GM12872 (cell line): ENCODE results near the gene SLC66A2.

ENCODE experiments used
- CTCF ChIP-seq: IDR thresholded peaks from 3 replicates; pipeline ENCODE4 v1.5.1; 2011; ENCODE audit warnings: low read depth, mild to moderate bottlenecking, low read length, moderate library complexity; ENCODE audit not compliant: insufficient read depth

Gene SLC66A2

GRCh38 chr18:79912994-79913831, 38.2 kb downstream of the SLC66A2 start:
- no peak for TF ChIP-seq CTCF

GRCh38 chr18:79912409-79912991, 39.0 kb downstream of the SLC66A2 start:
- TF ChIP-seq CTCF: no peak

GRCh38 chr18:79911344-79912270, 39.8 kb downstream of the SLC66A2 start:
- no peak for TF ChIP-seq CTCF

- no peak for TF ChIP-seq CTCF
Measured at GRCh38 chr18:79910563-79911343, 40.7 kb downstream of the SLC66A2 start.

- TF ChIP-seq CTCF: no peak
Measured at GRCh38 chr18:79906706-79907105, 44.7 kb downstream of the SLC66A2 start.

- no peak for TF ChIP-seq CTCF
Measured at GRCh38 chr18:79905993-79906392, 45.5 kb downstream of the SLC66A2 start.

GRCh38 chr18:79905389-79905911, 46.0 kb downstream of the SLC66A2 start:
- TF ChIP-seq CTCF: no peak
